Measurements from ENCODE around the gene ANKH. TPM values are rescaled to one million over a fixed set of nuclear protein-coding genes. Genes with fewer than 3 reads are reported as not detected.
"Not testable (repeated sequence)": the region's sequence is repeated elsewhere in the genome, so short reads cannot be mapped to it uniquely, and the experiment has no call there.

ANKH gene
- 48.9 TPM for total RNA-seq

GRCh38 chr5:14871214-14872069, at the start of gene ANKH:
TSS of gene ANKH (minus strand) at chr5:14871778. CDS start at chr5:14871447, 331 bp downstream.
- peak; percentile 70 for DNase-seq (ENCODE audit: low spot score)

GRCh38 chr5:14920121-14920520, 48.5 kb upstream of the ANKH start:
- DNase-seq (ENCODE audit: low spot score): no peak

- not testable (repeated sequence) for DNase-seq (ENCODE audit: low spot score)
Observed at GRCh38 chr5:14919106-14919505, 47.5 kb upstream of the ANKH start.

- DNase-seq (ENCODE audit: low spot score): no peak
Observed at GRCh38 chr5:14917719-14918118, 46.1 kb upstream of the ANKH start.

- DNase-seq (ENCODE audit: low spot score): no peak
Observed at GRCh38 chr5:14915291-14915952, 43.8 kb upstream of the ANKH start.

- DNase-seq (ENCODE audit: low spot score): no peak
Observed at GRCh38 chr5:14914623-14915260, 43.2 kb upstream of the ANKH start.

- no peak for DNase-seq (ENCODE audit: low spot score)
Observed at GRCh38 chr5:14914193-14914592, 42.6 kb upstream of the ANKH start.

GRCh38 chr5:14913096-14913495, 41.5 kb upstream of the ANKH start:
- DNase-seq (ENCODE audit: low spot score): no peak

- no peak for DNase-seq (ENCODE audit: low spot score)
Observed at GRCh38 chr5:14912206-14912605, 40.6 kb upstream of the ANKH start.

- no peak for DNase-seq (ENCODE audit: low spot score)
Observed at GRCh38 chr5:14909369-14909768, 37.8 kb upstream of the ANKH start.

GRCh38 chr5:14908172-14908571, 36.6 kb upstream of the ANKH start:
- no peak for DNase-seq (ENCODE audit: low spot score)

- DNase-seq (ENCODE audit: low spot score): no peak
Observed at GRCh38 chr5:14906628-14907027, 35.0 kb upstream of the ANKH start.

- DNase-seq (ENCODE audit: low spot score): no peak
Observed at GRCh38 chr5:14902826-14903560, 31.4 kb upstream of the ANKH start.

GRCh38 chr5:14901462-14902051, 30.0 kb upstream of the ANKH start:
- no peak for DNase-seq (ENCODE audit: low spot score)

GRCh38 chr5:14900693-14901461, 29.3 kb upstream of the ANKH start:
- DNase-seq (ENCODE audit: low spot score): no peak

- no peak for DNase-seq (ENCODE audit: low spot score)
Observed at GRCh38 chr5:14896131-14896530, 24.6 kb upstream of the ANKH start.

GRCh38 chr5:14895301-14895700, 23.7 kb upstream of the ANKH start:
- DNase-seq (ENCODE audit: low spot score): no peak

GRCh38 chr5:14894748-14895147, 23.2 kb upstream of the ANKH start:
- no peak for DNase-seq (ENCODE audit: low spot score)

- DNase-seq (ENCODE audit: low spot score): no peak
Observed at GRCh38 chr5:14893381-14893780, 21.8 kb upstream of the ANKH start.

GRCh38 chr5:14890846-14891245, 19.3 kb upstream of the ANKH start:
- DNase-seq (ENCODE audit: low spot score): no peak

GRCh38 chr5:14884062-14884612, 12.6 kb upstream of the ANKH start:
- no peak for DNase-seq (ENCODE audit: low spot score)
